ENCODE measurements around the gene BANK1.
A peak's percentile ranks its signal among the peaks of the same experiment; 100 is the strongest.

The BANK1 gene

DNA sequence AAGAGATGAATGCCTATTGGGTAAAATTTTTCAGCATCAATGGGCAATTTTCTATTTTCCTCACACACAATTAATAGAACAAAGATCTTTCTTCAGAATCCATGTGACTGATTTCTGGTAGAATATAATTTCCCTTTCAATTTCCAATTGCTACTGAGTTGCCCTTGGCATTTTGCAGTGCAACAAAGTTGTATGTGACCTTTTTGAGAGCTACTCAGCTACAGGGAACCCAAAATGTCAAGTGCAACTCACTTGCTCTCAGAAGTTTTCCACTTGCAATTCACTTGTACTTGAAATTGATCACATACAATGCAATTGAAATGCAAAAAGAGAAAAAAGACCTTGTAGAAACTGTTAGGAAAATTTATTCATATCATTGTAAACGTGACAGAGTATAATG lies 245.5 kb downstream of the BANK1 start:
- no peak for DNase-seq (ENCODE audit: low read depth)

DNA sequence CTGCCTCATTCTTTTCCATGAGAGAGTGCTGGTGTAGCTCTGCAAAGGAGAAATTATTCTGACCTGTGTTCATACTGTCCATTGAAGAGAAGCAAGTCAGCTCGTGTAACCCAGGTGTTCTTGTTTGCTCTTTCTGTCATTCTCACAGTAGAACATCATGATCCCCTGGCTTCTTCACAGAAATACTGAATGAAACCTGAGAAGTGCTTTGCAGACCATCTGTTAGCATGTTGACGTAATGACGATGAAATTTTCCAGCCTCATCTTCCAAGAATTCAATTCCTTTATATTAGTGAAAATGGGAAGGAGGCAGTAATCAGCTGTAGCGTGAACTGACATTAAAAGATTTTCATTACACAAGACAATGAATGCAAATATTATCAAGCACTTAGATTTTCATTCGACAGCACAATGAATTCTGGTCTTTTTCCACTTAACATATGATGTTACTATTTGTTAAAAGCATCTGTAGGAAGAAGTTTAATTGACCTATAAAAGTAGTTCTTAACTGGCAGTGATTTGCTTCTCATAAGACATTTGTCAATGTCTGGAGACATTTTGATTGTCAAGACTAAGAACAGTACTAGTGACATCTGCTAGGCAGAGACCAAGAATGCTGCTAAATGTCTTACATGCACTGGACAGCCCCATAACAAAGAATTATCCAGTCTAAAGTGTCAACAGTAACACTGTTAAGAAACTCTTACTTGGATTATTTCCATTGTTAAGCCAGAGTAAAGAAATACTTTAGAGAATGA lies 246.3 kb downstream of the BANK1 start:
- DNase-seq (ENCODE audit: low read depth): peak; percentile 24

DNA sequence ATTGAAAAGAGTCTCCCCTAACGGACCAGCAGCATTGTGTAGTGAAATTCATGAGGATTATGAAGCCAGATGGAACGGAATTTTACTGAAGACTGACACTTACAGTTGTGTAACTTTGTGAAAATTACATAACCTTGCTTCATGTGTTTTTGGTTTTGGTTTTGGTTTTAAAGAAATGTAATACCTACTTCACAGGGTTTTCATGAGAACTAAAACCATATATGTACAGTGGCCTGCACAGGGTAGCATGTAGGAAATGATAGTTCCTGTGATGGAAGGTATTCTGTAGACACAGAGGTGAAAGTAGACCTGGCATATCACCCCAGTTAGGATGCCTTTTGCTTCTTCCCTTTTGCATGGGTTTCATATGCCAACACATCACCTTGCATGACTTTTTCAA lies 247.0 kb downstream of the BANK1 start:
- no peak for DNase-seq (ENCODE audit: low read depth)

DNA sequence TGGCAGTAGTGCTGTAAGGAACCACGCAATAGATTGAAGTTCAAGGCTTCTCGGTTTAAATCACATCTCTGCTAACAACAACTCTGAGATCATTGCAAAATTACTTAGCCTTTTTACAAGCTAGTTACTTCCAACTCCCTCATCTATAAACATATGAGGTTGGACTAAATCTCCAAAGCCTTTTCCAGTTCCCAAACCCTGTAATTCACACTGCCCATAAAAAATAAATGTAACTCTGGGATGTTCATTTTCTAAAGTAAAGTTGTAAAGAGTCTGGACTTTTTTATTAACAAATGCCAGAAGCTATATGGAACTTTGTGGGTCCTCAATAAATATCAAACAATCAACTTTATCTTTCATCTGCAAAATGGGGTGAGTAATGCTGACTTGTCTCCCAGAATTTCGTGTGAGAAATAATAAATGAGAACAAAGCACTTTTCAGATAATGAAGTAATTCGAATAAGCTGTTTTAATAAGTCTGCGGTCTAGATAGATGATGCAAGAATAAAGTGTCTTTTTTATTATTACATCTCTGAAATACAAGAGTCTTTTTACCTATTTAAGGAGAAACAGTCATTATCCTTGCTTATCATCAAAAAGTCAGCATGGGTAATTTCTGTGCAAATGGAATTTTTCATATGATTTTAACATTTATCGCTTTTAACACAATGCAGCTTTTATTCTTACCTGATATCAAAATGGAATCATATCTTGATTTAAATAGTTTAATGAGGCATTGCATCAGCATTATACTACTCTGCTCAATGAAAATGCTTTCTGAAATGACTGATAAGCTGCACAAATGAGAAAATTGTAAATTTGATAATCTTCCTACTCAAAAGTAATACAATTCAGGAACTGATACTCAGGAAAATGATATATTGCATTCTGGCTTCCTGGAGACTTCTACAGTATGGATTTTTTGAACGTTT lies 252.6 kb downstream of the BANK1 start:
- DNase-seq (ENCODE audit: low read depth): no peak

DNA sequence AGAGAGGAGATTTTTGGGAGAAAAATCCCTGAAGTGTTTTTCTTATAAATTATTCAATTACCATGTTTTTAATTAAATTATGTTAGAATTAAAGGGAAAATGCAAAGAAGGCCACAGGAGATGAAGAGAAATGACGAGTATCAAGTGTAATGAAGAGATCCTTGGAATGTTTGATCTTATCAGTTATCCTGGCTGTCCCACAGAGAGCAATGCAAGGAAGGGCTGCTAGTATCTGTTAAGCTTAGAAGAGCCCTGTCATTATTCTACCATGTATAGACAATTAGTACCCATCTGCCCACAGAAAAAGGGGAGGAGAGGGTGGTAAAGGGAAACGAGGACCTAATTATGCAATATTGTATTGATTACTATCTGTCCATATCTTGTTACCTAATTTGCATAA lies 257.1 kb downstream of the BANK1 start:
- no peak for DNase-seq (ENCODE audit: low read depth)

DNA sequence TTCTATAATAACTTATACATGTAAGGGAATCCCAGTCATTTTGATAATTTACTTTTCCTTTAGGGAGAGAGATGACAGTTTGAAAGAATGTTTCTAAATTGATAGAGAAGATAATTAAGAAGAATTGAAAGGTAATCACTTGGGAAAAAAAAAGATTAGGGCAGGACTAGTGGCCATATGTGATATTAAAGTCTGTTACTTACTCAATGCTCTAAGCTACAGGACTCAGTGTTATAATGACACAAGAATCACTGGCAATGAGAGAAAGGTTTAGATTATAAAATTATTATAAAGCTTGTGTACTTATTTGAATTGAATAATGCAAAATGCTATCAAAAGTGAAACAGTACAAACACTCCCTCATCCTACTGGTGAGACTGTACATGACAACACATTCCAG lies 265.3 kb downstream of the BANK1 start:
- no peak for DNase-seq (ENCODE audit: low read depth)

DNA sequence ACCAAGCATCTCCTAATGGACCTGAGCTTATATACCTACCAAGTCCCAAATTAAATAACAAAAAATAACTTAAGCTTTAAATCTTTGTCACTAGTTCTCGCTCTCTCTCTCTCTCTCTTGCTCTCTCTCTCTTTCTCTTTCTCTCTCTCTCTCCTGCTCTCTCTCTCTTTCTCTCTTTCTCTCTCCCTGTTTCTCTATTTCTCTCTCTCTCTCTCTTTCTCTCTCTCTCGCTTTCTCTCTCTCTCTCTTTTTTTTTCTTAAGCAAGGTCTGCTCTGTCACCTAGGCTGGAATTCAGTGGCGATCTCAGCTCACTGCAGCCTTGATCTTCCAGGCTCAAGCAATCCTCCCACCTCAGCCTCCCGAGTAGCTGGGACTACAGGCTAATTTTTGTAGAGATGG lies 266.6 kb downstream of the BANK1 start:
- no peak for DNase-seq (ENCODE audit: low read depth)

DNA sequence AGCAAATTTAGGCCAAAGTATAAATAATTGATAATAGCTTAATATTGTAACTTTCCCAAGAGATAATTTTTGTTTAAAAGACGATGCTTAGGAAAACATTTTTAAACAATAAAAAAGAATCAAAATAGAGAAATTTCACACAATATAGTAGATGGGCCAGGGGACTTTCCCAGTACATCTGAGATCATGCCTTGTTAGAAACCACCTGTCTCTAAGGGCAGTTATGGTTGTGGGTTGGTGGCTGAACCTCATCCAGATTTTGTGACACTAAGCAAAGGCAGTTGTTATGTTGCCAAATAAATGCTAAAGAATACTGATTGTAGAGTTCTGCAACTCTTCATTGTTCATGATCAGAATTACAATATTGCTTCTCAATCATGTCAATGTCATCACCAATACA lies 270.6 kb downstream of the BANK1 start:
- no peak for DNase-seq (ENCODE audit: low read depth)

DNA sequence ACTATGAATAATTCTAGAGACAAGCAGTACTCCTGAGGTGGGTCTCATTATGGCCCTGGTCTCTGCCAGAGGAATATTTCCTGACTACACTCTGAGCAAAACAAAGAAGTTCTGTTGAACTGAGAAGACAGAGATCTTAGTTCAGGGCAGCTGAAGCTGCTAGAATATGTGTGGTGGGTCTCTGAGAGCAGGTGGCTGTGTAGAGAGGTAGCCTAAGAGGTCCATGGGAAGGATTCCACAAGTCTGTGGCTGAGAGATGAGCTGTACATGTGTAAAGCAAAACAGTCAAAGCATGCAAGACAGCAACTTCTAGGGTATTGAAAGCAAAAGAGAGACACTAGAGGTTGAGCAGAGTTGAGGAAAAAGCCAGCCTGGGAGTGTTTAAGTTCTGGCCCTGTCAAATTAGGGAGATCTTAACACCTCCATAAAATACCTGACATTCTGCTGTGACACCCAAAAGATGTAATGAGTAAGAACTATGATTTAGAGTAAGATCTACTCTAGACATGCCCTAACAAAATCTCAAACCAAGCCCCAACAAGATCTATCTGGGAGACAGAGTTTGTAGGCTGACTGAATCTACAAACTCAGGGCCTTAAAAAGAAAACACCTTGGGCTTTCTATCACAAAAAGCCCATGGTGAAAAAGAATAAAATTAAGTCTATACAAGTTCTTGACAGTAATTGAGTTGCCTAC lies 274.4 kb downstream of the BANK1 start:
- no peak for DNase-seq (ENCODE audit: low read depth)

DNA sequence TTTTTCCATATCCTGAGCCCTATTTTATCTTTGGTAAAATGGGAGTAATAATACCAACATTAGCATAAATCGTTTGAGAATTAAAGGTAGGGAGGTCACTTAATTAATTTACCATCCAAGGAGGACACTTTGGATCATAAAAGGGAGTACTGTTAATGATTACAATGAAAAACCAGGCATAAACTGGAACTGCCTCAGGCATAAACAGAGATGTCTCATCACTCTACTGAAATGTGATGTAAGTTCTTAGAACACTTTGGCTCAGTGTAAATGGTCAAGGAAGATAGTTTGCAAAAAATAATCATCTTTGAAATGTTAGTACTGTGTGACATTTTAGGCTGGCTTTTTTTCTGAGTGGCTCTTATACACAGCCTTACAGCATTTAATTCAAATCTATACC lies 286.1 kb downstream of the BANK1 start:
- no peak for DNase-seq (ENCODE audit: low read depth)

DNA sequence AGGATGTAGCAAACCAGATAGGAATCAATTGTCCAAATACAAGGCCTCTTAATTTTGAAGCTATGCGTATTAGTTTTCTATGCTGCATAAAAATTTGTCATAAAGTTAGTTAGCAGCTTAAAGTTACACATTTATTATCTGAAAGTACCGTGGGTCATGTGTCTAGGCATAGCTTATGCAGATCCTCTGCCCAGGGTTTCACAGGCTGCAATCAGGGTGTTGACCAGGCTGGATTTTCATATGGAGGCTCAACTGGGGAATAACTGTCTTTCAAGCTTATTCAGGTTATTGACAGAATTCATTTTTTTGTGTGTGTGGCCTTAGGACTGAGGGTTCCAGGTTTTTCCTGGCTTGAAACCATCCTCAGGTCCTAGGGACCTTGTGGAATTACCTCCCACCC lies 289.7 kb downstream of the BANK1 start:
- DNase-seq (ENCODE audit: low read depth): no peak

DNA sequence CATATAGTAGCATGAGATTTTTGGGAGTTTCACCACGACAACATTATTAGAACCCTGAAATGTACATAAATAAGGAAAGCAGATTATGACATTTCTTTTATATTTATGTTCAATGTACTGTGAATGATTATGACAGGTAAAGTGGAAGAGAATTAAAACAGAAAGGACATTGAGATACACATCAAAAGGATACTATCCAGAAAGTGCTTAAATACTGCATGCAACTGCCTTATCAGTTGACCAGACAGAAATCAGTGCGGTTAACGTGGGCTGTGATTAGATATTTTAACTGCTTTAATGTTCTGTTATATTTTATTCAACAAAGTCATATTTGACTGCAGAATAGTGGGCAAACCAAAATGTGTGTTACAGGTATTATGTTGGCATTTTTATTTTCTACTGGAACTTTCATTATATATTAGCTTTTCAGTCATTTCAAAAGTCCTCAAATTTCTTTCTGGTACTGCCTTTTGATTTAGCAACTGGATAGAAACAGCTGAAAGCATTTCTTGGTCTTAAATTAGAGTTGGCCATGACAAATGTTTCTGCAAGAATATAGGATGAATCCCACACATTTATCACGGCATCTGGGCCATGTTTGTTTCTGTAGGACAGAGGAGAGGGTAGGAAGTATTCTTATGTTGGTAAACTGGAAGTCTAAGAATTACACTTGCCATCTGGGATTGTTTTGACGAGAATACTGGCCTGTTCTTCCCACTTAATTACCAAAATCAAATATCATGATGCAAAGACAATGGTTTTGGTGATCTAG lies 299.5 kb downstream of the BANK1 start:
- no peak for DNase-seq (ENCODE audit: low read depth)

DNA sequence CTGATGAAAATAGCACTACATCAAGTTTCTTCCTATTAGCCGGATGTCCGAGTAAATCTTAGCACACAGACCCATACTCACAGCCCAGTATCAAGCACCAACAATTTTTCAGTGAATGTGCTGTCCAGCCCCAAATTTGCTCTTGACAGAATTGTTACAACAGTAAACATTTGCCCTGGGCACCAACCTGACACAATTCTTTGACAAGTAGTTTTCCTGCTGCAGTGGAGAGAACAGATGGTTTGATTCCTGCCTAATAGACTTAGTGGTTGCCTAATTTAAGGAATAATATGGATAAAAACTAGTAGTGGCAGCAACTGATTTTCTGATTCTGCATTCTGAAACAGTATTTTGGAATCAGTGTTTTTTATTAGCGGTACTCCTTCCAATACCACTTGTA lies 301.1 kb downstream of the BANK1 start:
- DNase-seq (ENCODE audit: low read depth): no peak

DNA sequence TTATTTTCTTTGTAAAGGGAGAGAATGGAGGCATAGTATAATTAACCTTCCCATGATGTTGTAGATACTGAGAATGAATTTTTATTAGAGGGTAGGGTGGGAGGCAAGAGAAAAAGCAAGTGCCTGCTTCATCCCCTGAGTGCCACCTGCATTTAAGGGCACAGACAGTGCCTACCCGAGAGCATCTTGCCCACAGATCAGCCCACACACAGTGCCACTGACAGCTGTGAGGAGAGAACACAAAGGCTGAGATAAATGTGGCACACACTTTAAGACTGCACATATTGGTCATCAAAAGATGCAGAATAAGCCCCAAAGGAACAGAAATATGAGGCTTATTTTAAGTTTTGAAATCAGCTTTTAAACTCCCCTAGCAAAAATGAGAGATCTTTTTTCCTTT lies 304.0 kb downstream of the BANK1 start:
- DNase-seq (ENCODE audit: low read depth): no peak

DNA sequence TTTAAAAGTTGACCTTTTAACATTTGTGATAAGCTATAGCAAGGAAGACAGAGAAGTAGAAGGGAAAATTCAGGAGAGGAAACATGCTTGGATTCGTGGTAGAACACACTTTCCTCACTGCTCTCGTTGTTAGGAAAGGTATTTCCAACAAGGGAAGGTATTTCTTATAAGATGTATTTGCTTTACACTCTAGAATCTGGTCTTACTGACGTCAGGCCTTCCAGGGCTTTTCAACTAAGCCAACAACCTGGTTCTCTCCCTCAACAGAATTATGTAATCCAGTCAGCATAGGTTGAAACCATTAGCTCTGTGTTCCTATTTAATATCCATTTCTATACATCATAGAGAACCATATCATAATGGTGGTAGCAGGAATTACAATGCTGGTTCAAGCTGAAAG lies 312.8 kb downstream of the BANK1 start:
- DNase-seq (ENCODE audit: low read depth): no peak

DNA sequence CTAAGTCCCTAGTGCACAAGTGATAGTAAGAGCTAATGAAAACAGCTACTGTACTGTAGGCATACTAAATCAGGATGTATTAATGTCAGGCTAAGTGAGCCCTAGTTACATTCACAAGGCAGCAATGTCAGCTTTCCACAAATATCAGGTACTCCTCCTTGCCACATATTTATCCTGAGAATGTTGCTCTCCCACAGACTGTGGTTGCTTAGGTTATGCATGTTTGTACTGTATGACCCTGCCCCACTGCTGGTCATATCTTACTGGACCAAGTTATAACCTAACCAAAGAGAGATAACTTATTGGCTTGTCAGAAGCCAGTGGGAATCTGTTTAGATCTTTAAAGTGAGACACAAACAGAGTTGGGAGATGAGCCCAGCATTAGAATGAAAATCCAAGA lies 313.7 kb downstream of the BANK1 start:
- no peak for DNase-seq (ENCODE audit: low read depth)

DNA sequence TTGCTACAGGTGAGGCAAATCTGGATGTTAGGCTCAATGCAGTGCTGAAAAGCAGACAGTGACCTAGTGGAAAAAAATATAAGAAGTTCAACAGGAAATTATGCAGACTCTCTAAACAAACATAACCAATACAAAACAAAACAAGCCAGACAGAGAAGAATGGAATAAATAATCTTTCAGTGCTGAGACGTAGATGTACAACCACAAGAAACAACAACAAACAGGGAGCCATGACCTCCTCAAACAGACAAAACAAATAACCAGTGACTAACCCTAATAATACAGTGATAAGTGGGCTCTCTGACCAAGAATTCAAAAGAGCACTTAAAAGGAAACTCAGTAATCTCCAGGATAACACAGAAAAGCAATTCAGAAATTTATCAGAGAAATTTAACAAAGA lies 315.5 kb downstream of the BANK1 start:
- DNase-seq (ENCODE audit: low read depth): no peak

DNA sequence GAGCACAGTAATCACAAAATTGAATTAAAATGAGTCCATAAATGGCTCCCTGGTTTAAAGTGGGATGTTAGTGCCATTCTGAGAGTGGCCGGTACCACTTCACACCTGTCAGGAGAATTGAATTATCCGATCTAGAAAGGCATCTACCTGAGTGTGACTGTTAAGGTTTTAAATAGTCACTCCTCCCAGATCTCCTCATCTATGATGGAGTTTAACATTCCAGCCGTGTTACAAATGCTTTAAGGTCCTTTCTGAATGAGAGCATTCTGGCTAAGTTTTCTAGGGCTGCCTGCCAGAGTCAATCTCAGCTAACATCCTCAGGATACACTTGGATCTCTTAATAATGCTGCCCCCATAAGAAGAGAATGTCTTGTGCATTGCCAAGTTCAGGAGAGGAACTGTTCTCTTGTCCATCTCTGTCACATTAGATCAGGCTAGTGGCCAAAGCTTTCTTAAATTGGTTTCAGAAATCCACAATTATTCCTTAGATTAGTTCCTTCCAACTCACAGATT lies 323.6 kb downstream of the BANK1 start:
- no peak for DNase-seq (ENCODE audit: low read depth)

DNA sequence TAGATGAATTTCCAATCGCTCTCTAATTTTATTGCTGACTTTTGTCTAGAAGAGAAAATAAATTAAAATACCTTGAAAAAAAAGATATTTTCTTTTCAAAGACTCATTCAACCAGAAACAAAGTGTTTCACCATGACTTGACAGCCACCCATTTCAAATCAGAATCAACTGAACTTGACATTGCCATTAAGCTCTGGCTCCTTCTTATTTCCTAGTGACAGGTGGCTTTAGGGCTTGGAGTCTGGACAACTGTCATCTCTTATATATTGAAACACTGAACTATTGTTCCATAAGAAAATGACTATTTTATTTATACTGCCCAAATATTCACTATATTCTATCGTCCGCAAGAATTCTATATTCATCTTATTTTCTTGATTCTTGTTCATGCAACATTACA lies 325.6 kb downstream of the BANK1 start:
- no peak for DNase-seq (ENCODE audit: low read depth)

DNA sequence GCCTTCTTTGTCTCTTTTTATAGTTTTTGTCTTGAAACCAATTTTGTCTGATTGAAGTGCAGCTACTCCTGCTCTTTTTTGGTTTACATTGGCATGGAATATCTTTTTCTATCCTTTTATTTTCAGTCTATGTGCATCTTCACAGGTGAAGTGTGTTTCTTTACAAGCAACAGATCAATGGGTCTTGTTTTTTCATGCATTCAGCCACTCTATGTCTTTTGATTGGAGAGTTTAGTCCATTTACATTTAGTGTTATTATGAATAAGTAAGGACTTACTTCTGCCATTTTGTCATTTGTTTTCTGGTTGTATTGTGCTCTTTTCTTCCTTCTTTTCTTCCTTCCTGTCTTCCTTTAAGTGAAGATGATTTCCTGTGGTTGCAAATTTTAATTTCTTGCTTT lies 330.3 kb downstream of the BANK1 start:
- DNase-seq (ENCODE audit: low read depth): no peak

Measured in non-pigmented ciliary epithelial cell (primary cell).